Uterus (tissue), 2 donors: ENCODE measurements around the gene GDPD3.

ENCODE experiments used
- POLR2A ChIP-seq, 2 donors: fragments of 450-650 bp; IDR thresholded peaks; one replicate each; pipeline ENCODE4 v1.6.1; 2016; ENCODE audit warnings: antibody characterized with exemption in 2 of 2, mild to moderate bottlenecking in 1 of 2, moderate library complexity in 1 of 2
- TF ChIP-seq, protein P1 (sequence below), 4 experiments: fragments of 200-600 bp in 2 of 4; fragments of 450-650 bp in 2 of 4; sonication (generic) in 2 of 4; IDR thresholded peaks; one replicate each; pipeline ENCODE4 v1.5.1; 2016 to 2019; ENCODE audit warnings: antibody characterized with exemption in 4 of 4, mild to moderate bottlenecking in 2 of 4, moderate library complexity in 1 of 4

DNA sequence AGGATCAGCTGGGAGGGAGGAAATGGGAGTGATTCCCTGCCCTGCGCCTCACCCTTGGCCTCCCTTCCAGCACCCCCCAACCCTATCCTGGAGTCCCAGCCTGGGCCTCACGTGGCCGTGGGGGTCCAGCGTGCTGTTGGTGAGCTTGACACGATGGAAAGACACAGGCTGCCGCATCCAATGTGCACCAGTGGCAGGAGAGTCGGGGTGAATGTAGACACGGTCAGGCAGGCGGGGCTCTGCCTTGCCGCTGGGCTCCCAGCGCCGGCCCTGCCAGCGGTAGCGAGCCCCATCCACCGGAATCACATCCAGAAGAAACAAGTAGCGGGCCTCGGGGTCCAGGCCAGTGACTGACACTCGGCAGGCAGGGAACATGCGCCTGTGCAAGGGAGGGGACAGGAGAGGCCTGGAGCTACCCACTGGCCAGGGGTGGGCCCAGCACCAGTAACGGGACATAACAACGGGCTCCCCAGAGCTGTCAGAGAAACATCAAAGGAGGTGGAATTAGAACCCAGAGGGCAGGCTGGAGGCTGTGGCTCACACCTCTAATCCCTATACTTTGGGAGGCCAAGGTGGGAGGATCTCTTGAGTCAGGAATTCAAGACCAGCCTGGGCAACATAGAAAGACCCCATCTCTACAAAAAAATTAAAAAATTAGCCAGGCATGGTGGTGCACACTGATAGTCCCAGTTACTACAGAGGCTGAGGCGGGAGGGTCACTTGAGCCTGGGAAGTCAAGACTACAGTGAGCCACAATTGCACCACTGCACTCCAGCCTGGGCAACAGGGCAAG is 24.3 kb downstream of the GDPD3 start:
- TF ChIP-seq, protein P1, sequence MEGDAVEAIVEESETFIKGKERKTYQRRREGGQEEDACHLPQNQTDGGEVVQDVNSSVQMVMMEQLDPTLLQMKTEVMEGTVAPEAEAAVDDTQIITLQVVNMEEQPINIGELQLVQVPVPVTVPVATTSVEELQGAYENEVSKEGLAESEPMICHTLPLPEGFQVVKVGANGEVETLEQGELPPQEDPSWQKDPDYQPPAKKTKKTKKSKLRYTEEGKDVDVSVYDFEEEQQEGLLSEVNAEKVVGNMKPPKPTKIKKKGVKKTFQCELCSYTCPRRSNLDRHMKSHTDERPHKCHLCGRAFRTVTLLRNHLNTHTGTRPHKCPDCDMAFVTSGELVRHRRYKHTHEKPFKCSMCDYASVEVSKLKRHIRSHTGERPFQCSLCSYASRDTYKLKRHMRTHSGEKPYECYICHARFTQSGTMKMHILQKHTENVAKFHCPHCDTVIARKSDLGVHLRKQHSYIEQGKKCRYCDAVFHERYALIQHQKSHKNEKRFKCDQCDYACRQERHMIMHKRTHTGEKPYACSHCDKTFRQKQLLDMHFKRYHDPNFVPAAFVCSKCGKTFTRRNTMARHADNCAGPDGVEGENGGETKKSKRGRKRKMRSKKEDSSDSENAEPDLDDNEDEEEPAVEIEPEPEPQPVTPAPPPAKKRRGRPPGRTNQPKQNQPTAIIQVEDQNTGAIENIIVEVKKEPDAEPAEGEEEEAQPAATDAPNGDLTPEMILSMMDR (IDR thresholded peaks at IDR 0.05) = no peak
- TF ChIP-seq POLR2A (IDR thresholded peaks at IDR 0.05) = no peak
